D721Med (cell line): ENCODE measurements around the gene C17orf100.

ENCODE experiments used
- DNase-seq: peaks from one replicate; pipeline ENCODE4 v3.0.0; 2011; ENCODE audit warnings: low spot score; ENCODE audit not compliant: insufficient read length
- FAIRE-seq: peaks from 2 replicates; lab custom pipeline; 2011; peaks lifted over from hg19 to GRCh38; lab: Jason Lieb, UNC
- CTCF ChIP-seq: IDR thresholded peaks from 2 replicates; pipeline ENCODE4 v1.5.1; 2012; ENCODE audit warnings: mild to moderate bottlenecking, control low read depth; ENCODE audit not compliant: insufficient read depth; ENCODE audit errors: missing control alignments

Gene C17orf100

DNA sequence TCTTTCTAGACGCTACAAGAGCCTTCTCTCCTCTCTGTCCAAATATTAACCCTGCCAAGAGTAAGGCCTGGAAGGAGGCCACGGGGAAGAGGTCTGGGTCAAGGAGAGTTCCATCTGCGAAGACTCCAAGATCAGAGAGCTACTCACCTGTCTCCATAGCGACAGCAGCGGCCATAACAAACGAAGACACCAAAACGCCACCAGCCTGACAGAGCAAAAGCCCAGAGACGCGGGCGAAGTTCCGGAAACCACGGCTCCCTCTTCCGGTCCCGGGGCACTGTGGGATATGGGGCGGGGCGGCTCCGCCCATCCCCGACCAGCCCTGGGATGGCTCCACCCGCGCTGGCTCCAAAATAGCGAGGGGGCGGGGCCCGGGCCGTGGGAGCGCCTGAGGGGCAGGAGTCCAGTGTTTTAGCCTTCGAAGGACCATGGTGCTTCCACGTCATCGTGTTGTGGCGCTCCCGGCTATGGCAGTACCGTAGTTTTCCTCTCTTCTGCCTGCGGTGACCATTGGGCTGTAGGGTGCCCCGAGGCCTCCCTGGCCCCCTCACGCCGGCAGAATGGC lies at the start of gene C17orf100, which contains the start of gene MED31:
Gene C17orf100, plus strand, starts transcription at position 409 of the 565 bp plus-strand sequence. Its CDS starts 152 bp downstream, at position 561.
Gene MED31, minus strand, starts transcription at position 252 of the 565 bp plus-strand sequence. Its CDS starts 77 bp downstream, at position 175.
- no peak for TF ChIP-seq CTCF
- no peak for FAIRE-seq
- peak; percentile 92 for DNase-seq

- FAIRE-seq (no peak), DNase-seq (no peak)
- no peak for TF ChIP-seq CTCF
Measured at GRCh38 chr17:6602141-6602540, 49.4 kb upstream of the C17orf100 start.

GRCh38 chr17:6603744-6604325 lies 47.7 kb upstream of the C17orf100 start:
- TF ChIP-seq CTCF: no peak
- no peak for DNase-seq

DNA sequence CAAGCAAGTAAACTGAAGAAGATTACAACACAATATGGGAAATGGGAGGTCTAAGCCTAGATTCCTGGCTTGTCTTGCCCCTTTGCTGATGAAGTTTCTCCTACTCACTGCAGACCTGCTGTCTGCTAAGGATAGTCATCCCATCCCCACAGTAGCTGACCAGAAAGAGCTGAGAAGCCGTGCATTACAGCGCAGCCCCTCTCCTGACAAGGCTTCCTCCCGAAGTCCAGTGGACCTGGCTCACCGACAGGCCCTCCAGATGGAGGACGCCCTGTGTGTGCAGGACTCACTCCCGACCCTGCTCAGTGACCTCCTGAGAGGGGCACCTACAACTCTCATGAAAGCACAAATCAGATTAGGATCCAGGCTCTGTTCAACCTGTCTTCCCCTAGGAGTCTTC lies 46.4 kb upstream of the C17orf100 start:
- FAIRE-seq: no peak
- no peak for TF ChIP-seq CTCF

More at GRCh38 chr17:6603744-6604325, 47.7 kb upstream of the C17orf100 start:
- no peak for FAIRE-seq

GRCh38 chr17:6608321-6608720 lies 43.2 kb upstream of the C17orf100 start:
- FAIRE-seq (no peak), DNase-seq (no peak)
- no peak for TF ChIP-seq CTCF

More for the DNA sequence above, 46.4 kb upstream of the C17orf100 start:
- no peak for DNase-seq

DNA sequence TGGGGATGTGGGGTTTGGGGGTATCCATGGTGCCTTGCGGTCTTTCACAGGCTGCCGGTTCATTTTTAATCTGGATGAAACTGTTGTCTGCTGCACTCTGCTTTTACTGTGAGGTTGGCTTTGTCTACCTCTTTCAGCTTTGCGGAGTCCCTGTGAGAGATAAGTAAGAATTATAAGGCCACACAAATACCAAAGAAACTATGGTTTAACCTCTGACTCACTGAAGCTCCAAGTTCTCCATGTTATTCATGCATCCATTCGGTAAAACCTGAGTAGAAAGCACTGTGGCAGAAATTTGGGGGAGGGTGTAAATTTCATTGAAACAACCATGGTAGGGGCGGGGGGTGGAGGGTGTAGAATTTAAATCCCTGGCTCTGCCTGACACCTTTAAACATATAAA lies 41.6 kb upstream of the C17orf100 start:
- FAIRE-seq (no peak), DNase-seq (no peak)
- TF ChIP-seq CTCF: no peak

DNA sequence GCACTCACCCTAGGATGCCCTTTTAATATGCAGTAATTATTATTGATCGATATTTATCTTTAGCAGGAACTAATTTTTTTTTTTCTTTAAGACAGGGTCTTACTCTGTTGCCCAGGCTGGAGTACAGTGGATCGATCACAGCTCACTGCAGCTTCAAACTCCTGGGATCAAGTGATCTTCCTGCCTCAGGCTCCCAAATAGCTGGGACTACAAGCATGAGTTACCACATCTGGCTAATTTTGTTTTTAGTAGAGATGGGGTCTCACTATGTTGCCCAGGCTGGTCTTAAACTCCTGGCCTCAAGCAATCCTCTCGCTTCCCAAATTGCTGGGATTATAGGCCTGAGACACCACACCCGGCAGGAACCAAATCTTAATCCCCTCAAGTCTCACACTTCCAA lies 40.3 kb upstream of the C17orf100 start:
- TF ChIP-seq CTCF: no peak
- DNase-seq: no peak
- FAIRE-seq: no peak
